Type B pancreatic cell (in vitro differentiated cells): ENCODE results near the gene MXRA7. TPM values are rescaled to one million over a fixed set of nuclear protein-coding genes. Genes with fewer than 3 reads are reported as not detected.

Experiments used
- DNase-seq: peaks from one replicate; pipeline ENCODE4 v3.0.0; 2021; ENCODE audit warnings: mixed read lengths; ENCODE audit not compliant: unreplicated experiment; ENCODE audit errors: extremely low spot score
- H3K27ac Mint-ChIP-seq: 2 replicates; pipeline ENCODE4 v1.8.0; 2021; ENCODE audit warnings: mild to moderate bottlenecking, mixed read lengths
- H3K27me3 Mint-ChIP-seq: 2 replicates; pipeline ENCODE4 v1.8.0; 2021; ENCODE audit warnings: mixed read lengths
- H3K36me3 Mint-ChIP-seq: 2 replicates; pipeline ENCODE4 v1.8.0; 2021; ENCODE audit warnings: mixed read lengths
- H3K4me1 Mint-ChIP-seq: one replicate; pipeline ENCODE4 v1.8.0; 2021; ENCODE audit warnings: mixed read lengths; ENCODE audit not compliant: unreplicated experiment
- H3K4me3 Mint-ChIP-seq: 2 replicates; pipeline ENCODE4 v1.8.0; 2021; ENCODE audit warnings: mild to moderate bottlenecking, mixed read lengths
- H3K9me3 Mint-ChIP-seq: 2 replicates; pipeline ENCODE4 v1.8.0; 2021; ENCODE audit warnings: mixed read lengths
- CTCF ChIP-seq: fragments of 200-600 bp; sonication (generic); conservative IDR thresholded peaks from 2 replicates; pipeline ENCODE4 v1.5.0; 2021; ENCODE audit warnings: antibody characterized with exemption, mild to moderate bottlenecking
- total RNA-seq: library from RNA; stranded (reverse); gene quantifications from 2 replicates; pipeline ENCODE4 v1.2.1, GENCODE V29; 2021; ENCODE audit warnings: low replicate concordance

The MXRA7 gene
- total RNA-seq, 1 donor from 2014 or later = 75.0 TPM

GRCh38 chr17:76722279-76722678 is 11.5 kb upstream of the MXRA7 start:
- peaks cover 10% of the 10 kb centered on the region for H3K4me1 Mint-ChIP-seq
- DNase-seq = no peak
- H3K36me3 Mint-ChIP-seq = peaks cover 13% of the 10 kb centered on the region
- H3K27ac Mint-ChIP-seq = no peak overlapping the region
- H3K9me3 Mint-ChIP-seq = no peaks in the 10 kb centered on the region
- no peaks in the 10 kb centered on the region for H3K27me3 Mint-ChIP-seq
- TF ChIP-seq CTCF = no peak
- H3K4me3 Mint-ChIP-seq = no peak overlapping the region

GRCh38 chr17:76721463-76721862 is 10.7 kb upstream of the MXRA7 start:
- Mint-ChIP-seq H3K36me3 (peaks cover 13% of the 10 kb centered on the region), H3K27me3 (no peaks in the 10 kb centered on the region), H3K27ac (no peak overlapping the region), H3K4me3 (no peak overlapping the region), H3K4me1 (peaks cover 10% of the 10 kb centered on the region), H3K9me3 (no peaks in the 10 kb centered on the region)
- no peak for DNase-seq
- no peak for TF ChIP-seq CTCF

- DNase-seq = no peak
- Mint-ChIP-seq H3K4me1 (peaks cover 10% of the 10 kb centered on the region), H3K27me3 (no peaks in the 10 kb centered on the region), H3K36me3 (peaks cover 13% of the 10 kb centered on the region), H3K4me3 (no peak overlapping the region), H3K27ac (no peak overlapping the region), H3K9me3 (no peaks in the 10 kb centered on the region)
- TF ChIP-seq CTCF = no peak
Observed at GRCh38 chr17:76720941-76721340, 10.2 kb upstream of the MXRA7 start.

DNA sequence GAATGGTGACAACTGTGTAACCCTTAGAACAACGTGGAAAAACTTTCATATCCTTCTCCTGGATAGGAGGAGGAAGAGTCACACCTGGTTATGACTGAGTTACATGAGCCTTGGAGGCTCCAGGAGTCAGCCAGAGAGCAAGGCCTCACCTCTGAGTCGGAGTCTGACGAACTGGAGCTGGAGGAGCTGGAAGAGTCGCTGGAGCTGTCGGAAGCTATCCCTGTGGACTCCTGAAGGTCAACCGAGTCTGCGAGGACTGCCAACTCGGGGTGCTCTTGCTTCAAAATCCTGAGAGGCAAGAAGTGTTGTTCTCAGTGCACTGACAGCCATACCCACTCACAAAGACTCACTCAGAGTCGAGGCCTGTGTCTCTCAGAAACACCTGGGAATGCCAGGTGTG is 9.4 kb upstream of the MXRA7 start:
- Mint-ChIP-seq H3K27ac (no peak overlapping the region), H3K4me3 (no peak overlapping the region), H3K36me3 (peaks cover 13% of the 10 kb centered on the region), H3K9me3 (no peaks in the 10 kb centered on the region), H3K27me3 (no peaks in the 10 kb centered on the region), H3K4me1 (peaks cover 4% of the 10 kb centered on the region)
- no peak for DNase-seq
- TF ChIP-seq CTCF = no peak

- no peak for DNase-seq
- no peak overlapping the region for H3K27ac Mint-ChIP-seq
- peaks cover 9% of the 10 kb centered on the region for H3K4me1 Mint-ChIP-seq
- no peaks in the 10 kb centered on the region for H3K27me3 Mint-ChIP-seq
- no peak overlapping the region for H3K4me3 Mint-ChIP-seq
- H3K36me3 Mint-ChIP-seq = peaks cover 13% of the 10 kb centered on the region
- H3K9me3 Mint-ChIP-seq = no peaks in the 10 kb centered on the region
- no peak for TF ChIP-seq CTCF
Observed at GRCh38 chr17:76718516-76718915, 7.8 kb upstream of the MXRA7 start.

DNA sequence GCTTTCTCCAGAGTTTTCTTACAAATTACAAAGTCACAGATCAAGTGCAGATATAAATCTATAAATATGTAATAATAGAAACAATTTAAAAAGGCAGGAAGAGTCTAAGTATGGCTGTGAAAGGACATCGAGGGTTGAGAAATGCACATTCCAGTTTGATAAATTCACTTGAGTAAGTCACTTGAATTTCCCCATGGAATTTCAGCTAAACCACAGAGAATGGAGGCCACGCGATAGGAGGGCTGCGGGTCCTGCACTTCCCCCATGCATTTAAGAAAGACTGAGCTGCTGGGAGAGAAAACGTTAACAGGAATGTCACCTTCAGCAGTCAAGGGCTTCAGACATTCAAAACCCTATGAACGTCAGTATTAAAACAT is 6.1 kb upstream of the MXRA7 start:
- no peak overlapping the region for H3K4me3 Mint-ChIP-seq
- H3K27me3 Mint-ChIP-seq = no peaks in the 10 kb centered on the region

More for the DNA sequence above, 6.1 kb upstream of the MXRA7 start:
- no peak overlapping the region for H3K27ac Mint-ChIP-seq
- H3K36me3 Mint-ChIP-seq = peaks cover 10% of the 10 kb centered on the region
- no peak for TF ChIP-seq CTCF
- H3K9me3 Mint-ChIP-seq = no peaks in the 10 kb centered on the region
- H3K4me1 Mint-ChIP-seq = peaks cover 8% of the 10 kb centered on the region
- no peak for DNase-seq
